NCI-H1694 treated with DMSO at 0.1 percent for 48 hours (cell line): ENCODE results near the gene G3BP1.
"Not testable (repeated sequence)": the region's sequence is repeated elsewhere in the genome, so short reads cannot be mapped to it uniquely, and the experiment has no call there.

Experiments used
- DNase-seq: peaks from one replicate; lab custom pipeline; 2025; lab: John Stamatoyannopoulos, UW

Gene G3BP1

DNA sequence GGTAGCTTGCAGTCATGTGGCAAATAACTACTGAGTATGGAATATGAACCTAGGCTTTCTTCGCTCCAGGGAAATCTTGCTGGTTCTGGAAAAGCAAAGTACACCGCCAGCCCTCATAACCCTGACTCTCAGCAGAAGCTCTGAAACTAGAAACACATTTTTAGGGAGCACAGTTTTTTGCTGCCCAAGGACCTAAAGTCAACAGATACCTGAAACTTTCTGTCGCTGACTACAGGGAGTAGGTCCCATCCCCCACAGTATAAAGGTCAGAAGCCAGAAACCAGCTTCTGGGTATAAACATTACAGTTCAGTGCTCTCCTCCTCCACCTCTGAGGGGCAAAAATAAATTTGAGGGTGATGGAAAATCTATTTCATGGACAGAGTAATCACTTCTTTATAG, 16.4 kb upstream of the G3BP1 start:
- DNase-seq = no peak

DNA sequence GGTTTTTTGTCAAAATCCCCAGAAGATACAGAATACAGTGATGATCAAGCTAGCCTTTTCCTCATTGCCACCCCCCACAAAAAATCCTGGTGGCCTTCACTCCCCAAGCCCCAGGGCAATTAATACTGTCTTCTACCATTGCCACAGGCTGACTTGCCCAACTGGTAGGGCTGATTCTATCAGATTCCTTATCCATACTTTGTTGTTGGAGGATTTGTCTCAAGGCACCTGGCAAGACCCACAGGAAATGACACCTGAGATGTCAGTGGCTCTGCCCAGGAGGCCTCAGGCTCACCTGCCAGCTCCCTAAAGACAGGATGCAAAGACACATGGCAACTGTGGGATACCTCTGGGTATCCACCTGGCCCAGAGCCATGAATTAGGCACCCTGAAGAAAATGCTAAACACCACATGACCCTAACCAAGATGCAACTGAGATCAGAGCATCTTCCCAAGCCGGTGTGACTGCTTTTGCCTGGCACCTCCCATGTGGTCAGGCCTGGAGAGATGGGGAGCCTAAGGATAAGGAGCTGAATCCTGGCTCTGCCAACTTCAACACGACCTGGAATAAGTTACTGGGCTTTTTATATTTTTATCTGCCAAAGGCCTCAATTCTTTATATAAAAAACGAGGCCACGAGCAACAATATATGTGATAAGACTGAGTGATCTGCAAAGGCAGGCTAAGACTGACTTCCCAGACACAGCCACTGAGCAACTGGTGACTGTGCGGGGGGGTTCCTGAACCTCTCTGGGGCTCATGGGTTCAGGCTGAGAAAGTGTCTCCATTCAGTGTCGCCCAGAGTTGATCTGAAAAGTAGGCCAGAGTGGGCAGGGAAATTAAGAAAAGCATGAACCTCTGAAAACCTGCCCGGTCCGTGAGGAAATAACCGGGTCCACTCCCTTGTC, 14.3 kb upstream of the G3BP1 start:
- DNase-seq = no peak

DNA sequence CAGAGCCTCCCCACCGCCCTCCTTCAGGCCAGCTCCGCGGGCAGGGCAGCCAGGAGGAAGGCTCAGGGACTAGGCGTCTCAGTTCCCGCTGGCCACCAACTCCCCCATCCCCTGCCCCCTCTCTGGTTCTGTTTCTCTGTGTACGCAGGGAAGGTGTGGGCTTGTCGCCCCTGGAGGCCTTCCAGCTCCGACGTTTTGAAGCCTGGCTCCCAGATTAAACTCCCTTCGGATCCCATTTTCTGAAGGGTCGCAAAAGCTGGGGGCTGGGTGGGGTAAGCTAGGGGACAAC, 13.7 kb upstream of the G3BP1 start:
- DNase-seq = no peak

DNA sequence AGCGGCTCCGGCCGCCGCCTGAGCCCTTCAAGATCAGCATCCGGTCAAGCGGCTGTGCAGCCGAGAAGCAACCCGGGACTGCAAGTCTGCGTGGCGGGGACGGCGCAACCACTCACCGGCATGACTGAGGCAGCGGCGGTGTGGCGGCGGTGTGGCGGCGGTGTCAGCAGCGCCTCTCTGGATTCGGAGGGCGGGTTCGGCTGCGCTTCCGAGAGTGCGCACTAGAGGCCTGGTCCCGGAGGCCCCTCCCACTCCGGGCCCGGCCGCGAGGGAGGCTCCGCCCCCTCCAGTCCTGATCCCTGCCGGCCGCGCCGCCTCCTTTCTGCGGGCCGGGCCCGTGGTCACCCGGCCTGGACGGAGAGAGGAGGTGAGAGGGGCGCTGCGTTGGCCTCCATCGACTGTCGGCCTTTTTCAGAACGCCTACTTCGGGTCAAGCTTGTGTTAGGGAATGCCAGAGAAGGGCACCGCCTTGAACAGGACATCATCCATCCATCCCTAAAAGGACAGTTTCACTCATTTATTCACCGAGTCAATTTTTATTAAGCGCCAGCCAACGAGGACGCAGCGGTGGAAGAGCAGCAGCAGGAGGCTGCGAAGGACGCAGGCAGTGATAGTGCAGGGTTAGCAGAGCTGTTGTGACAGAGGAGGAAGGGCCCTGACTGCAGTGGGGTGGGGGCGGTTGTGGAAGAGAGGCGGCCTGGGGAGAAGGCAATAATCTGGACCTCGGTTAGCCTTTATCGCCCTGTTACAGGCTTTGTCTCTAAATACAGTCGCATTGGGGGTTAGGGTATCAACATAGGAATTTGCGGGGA, 13.1 kb upstream of the G3BP1 start, which contains the start of gene ATOX1:
Gene ATOX1 (minus strand): TSS at position 202 of the 812 bp plus-strand sequence. CDS start 80 bp downstream, at position 122.
- peak; percentile 44 for DNase-seq

DNA sequence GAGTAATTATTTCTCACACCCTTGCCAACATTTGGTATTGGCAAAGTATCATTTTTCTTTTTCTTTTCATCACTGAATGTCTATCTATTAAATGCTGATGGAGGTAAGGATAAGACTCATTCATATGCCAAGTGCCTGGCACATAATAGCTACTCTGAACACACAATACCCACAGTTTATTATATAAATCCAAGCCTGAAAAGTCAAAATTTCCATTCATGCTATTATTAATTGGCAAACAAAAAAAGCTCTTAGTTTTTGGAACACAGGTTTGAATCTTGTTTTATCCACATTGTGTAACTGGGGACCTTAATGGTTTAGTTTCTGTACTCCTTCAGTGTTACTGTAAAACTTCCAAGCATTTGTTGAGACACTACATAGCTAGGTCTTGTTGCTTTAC, 7.0 kb upstream of the G3BP1 start:
- no peak for DNase-seq

DNA sequence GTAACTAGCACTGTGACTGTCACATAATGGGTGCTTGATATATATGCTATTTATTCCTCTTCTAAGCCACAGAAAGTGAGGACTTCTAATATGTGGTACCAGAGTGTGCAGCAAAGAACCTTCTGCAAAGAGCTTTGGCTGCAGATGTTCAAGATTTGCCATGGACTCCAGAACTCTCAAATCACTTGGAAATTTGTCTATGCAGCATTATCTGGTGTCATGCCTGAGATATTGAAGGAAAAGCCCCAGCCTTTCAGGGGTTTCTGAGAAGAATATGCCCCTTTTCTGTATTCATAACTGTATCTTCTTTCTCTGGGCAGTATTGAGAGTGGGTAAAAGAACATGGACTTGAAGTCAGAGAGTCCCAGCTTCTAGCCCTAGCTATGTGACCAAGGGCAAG, 4.8 kb upstream of the G3BP1 start:
- no peak for DNase-seq

DNA sequence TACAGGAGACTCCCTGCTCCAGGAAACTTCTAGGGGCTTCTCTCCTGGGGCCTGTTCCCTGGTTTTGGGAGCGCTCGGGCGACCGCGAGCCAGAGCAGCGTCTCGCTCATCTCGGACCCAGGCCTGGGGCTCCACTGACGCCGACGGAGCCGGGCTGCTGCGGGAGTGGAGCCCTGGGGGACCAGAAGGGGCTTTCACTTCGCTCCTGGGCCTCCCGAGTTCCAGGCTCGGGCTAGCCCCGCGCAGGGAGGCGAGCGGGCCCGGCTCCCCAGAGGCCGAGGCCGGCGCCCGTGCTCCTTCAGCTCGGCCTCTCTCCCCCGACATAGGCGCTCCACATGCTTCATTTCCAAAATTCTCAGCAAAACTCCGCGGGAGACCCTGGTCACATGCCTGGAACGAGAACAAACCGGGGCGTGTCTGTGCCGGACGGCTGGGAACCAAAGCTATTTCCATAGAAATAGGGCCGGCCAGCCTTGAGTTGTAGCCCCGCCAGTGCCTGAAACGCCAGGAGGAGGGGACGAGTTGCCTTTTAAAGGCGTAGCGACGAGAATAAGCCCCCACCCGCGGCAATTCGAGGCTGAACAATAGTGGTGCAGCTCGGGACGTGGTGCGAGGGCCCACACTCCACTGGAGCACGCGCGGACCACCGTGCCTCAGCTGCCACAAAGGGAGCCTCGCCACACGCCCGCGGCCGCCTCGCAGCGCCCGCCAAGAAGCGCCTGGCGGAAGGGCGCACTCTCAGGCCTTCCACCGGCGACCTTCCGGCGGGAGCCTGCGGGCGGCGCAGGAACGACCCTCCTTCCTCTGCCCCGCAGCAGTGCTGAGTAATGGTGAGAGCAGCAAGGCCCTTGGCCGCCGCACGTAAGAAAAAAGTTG, 1.1 kb upstream of the G3BP1 start:
- no peak for DNase-seq

DNA sequence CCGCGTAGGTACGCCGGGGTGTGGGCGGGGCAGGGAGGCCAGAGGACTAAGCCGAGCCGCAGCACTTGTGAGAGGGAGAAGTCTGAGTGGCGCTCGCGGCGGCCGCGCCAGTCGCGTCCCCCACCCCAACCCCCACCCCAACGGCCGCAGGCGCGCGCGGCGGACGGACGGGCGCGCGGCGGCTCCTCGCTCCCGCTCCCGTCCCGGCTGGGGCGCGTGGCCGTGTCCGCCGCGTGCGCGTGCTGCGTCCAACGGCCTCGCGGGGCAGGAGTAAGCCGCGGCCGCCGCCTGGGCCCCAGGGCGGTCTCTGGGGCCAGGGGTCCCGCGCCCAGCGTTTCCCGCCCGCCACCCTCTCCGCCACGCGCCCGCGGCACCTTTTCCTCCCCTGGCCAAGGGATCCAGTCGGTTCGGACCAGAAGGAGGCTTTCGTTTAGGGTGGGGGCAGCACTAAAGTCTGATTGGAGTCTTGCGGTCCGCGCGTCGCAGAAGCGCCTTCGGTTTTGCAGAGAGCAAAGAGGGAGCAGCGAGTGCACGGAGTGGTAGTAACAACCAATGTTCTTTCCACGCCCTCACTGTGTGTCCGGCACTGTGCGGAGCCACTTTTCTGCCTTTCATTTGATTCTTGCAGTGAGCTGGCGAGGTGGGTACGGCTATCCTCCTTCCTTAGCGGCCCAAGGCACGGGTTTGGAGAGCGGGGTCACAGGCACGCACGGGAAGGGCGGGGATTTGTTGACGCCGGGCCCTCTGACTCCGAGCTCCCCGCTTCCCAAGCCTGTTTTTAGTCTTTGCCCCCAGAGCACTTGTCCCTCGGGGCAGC, 483 bp downstream of the G3BP1 start:
- DNase-seq = no peak

DNA sequence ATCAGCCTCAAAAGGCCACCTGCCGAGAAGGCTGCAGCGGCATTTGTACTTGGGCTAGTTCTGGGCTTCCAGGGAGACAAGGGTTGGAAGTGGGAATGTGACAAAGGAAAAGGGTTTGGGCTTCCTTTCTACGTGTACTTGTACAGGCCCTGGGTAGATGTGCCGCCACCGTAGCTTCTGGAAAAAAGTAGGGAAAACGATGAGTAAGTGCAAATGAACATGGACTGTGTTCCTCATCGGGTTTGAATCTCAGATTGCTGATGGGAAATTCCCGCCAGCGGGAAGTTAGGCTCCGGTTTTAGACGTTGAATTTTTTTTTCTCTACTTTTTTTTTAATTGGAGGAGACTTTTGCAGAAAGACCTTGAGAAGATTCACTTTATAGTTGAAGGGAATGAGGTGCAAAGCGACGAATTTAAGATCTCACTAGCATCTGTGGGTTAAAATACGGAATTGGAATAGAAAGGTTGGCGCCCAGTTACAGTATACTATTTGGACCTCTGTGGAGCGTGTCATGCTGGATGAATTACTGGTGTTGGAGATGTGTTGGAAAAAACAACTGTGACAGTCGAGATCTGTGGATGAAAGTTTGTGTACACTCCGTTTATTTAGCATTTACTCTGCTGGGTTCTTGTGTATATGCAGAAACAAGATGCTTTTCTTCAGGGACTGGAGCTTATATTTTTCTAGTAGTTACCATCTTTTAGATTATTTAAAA, 1.2 kb downstream of the G3BP1 start:
- DNase-seq = peak; percentile 3

DNA sequence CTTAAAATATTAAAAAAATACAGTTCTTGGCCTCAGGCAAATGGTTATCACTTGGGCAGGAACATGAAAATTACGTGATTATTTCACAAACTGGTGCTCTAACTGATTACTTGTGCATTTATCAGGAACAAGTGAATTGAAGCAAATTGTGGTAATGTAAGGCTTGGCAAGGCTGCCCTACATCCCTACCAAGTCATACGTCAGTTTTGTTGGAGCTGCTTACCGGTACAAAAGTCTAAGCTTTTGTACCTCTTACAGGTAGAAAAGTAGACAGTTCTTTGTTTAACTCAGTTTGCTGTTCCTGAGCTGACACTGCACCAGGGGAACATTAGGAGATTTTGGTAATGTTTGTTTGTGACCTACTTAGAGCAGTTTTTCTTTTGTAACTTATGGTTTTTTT, 2.2 kb downstream of the G3BP1 start:
- no peak for DNase-seq

DNA sequence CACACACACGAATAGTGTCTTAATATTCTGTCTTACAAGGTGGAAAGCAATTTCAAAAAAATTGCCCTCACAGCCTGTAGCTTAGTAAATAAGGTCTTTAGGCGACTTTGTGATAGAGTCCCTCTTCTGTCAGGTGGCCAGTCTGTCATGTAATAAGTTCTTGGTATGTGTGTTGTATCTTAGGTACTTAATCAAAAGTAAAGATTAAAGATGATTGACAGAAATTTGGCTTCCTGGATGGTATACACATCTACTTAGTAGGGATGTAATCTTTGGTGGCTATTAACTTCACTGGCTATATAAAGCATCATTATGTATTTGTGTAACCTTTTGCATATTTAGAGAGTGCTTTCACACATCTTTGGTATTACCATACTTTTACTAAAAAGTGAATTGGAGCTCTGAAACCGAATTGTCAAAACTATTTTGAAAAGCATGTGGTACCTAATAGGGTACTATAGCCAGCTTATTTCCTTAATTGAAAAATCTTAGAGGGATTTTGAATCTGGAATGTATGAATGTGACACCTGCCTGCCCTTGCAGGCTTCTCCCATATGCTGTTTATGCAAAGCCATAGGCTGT, 3.4 kb downstream of the G3BP1 start:
- no peak for DNase-seq

DNA sequence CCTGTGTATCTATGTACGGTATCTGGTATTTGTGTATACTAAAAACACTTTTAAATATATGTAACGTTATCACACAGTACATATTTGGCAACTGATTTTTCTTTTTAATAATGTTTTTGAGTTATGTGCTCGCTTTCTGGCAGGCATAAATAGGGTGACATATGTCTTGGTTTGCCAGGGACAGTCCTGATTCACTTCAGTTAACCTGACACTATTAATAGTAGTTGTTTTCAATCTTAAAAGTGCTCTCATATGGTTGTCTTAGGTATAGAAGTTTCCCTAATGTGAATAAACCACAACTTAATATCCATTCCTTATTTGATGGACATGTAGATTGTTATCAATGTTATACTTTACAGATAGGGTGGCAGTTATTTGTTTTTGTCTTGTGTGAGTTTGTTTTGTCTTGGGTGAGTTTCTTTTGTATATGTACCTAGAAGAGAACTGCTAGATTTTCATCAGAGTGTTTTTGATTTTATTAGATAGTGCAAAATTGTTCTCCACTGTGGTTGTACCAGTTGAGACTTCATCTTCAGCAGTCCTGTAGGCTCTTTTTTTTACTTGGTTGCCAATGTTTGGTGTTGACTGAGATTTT, 7.9 kb downstream of the G3BP1 start:
- peak; percentile 14 for DNase-seq

DNA sequence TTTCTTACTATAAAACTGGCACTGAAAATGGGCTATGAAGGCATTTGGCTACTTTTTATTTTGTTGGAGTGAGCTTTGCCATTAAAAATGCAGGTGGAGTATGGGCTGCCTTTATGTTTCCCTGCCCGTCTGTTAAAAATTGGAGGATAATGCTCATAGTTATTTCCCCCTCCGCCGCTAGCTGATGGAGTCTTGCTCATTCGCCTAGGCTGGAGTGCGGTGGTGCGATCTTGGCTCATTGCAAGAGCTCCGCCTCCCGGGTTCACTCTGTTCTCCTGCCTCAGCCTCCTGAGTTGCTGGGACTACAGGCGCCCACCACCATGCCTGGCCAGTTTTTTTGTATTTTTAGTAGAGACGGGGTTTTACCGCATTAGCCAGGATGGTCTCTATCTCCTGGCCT, 8.6 kb downstream of the G3BP1 start:
- no peak for DNase-seq

DNA sequence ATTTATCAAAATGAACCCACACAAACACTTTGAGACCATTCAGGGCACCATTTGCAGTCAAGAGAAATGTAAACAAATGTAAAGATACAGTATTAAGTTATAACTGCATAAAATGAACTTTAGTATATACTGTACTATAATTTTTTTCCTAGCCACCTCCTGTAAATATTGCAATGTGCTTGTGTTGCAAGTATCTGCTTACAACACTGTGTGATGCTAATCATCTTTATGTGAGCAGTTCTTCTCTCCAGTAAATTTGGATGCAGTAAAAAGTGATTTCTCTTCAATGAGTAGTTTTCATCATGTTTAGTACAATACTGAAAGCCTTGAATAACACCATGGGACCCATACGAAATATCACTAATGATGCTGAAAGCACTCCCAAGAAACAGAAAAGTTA, 9.4 kb downstream of the G3BP1 start:
- no peak for DNase-seq

DNA sequence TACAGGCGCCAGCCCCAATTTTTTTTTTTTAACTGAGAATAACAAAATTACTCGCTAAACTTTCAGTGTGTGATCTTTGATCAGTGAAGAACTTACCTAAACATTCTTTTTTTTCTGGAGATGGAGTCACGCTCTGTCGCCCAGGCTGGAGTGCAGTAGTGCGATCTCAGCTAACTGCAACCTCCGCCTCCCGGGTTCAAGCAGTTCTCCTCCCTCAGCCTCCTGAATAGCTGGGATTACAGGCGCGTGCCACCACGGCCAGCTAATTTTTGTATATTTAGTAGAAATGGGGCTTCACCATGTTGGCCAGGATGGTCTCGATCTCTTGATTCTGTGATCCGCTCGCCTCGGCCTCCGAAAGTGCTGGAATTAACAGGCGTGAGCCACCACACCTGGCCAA, 11.9 kb downstream of the G3BP1 start:
- DNase-seq = not testable (repeated sequence)

DNA sequence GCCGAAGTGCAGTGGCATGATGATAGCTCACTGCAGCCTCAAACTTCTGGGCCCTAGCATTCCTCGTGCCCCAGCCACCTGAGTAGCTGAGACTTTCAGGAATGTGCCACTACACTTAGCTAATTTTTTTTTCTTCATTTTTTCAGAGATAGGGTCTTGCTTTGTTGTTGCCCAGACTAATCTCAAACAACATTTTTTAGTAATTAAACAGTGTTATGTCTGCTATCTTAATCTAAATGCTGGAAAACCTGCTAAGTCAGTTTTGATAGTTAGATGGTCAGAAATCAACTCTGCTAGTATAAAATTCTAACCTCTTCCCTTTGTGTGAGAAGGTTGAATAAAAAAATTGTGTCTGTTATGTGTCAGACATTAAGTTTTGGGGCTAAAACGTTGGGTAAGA, 12.4 kb downstream of the G3BP1 start:
- DNase-seq = no peak

DNA sequence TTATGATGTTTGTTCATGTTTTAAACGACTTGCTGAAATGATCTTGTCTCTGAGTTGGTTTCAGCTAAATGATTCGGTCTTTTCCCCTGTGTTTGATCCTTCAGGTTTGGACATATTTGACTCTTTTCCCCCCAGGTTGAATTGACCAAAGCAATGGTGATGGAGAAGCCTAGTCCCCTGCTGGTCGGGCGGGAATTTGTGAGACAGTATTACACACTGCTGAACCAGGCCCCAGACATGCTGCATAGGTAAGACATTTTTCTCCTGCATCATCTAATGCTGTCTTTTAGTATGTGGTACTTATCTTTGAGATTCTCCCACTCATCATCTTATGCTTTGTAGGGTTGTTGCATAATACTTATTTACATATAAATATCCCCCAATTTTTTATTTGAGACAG, 14.7 kb downstream of the G3BP1 start:
- no peak for DNase-seq

DNA sequence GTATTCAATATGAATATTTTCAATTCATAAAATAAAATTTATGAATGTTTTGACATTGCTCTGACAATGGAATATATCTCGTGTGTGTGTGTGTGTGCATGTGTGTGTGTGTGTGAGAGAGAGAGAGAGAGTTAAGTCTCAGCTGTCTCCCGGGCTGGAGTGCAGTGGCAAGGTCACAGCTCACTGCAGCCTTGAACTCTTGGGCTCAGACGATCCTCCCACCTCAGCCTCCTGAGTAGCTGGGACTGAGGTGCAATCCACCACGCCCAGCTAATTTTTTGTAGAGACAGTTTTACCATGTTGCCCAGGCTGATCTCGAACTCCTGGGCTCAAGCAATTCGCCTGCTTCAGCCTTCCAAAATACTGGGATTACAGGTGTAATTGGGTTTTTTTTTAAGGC, 16.1 kb downstream of the G3BP1 start:
- DNase-seq = no peak

DNA sequence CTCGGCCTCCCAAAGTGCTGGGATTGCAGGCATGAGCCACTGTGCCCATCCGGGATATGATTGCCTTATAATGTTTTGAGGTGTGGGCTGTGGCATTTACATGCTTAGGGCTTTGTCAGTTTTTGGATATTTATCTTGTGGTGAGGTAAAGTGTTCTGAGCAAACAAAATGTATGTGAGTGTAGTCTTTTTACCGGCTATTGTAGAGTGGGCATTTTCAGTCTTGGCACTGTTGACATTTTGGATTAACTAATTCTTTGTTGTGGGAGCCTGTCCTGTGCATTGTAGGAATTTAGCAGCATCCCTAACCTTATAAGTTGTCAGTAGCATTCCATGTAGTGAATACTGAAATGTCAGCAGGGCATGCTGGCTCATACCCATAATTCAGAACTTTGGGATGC, 21.6 kb downstream of the G3BP1 start:
- no peak for DNase-seq

DNA sequence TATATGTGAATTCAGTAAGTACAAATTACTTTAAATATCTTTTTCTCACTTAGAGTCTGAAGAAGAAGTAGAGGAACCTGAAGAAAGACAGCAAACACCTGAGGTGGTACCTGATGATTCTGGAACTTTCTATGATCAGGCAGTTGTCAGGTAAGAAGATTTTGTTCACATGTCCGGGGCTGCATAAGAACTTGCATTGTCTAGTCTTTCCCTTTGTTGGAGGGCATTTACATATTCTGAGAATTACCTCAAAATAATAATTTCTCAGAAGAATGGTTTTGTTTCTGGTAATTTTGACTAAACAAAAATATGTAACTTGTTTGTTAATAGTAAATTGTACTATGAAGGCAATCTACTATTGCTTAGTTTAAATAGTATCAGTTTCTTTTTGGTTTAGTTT, 23.7 kb downstream of the G3BP1 start:
- no peak for DNase-seq
